LHCN-M2 (cell line): ENCODE results near the gene ZDHHC6. TPM values are rescaled to one million over a fixed set of nuclear protein-coding genes. Genes with fewer than 3 reads are reported as not detected.
A peak's percentile ranks its signal among the peaks of the same experiment; 100 is the strongest.
"Not testable (repeated sequence)": the region's sequence is repeated elsewhere in the genome, so short reads cannot be mapped to it uniquely, and the experiment has no call there.

Experiments
- DNase-seq: peaks from one replicate; pipeline ENCODE4 v3.0.0-alpha.2; 2012; ENCODE audit warnings: low read depth
- polyA plus RNA-seq: library from polyadenylated mRNA; unstranded; fragments of >200 nt; gene quantifications from one replicate; pipeline ENCODE4 v1.2.1, GENCODE V29; 2012; ENCODE audit warnings: missing spikeins
- total RNA-seq: library from RNA; depleted of rRNA; stranded (reverse); fragments of >200 nt; gene quantifications from 2 replicates; pipeline ENCODE4 v1.2.3, GENCODE V29; 2014; rRNA removed

ZDHHC6 gene
- total RNA-seq = 35.4 and 39.6 TPM in 2 replicates
- polyA plus RNA-seq = 13.3 TPM

DNA sequence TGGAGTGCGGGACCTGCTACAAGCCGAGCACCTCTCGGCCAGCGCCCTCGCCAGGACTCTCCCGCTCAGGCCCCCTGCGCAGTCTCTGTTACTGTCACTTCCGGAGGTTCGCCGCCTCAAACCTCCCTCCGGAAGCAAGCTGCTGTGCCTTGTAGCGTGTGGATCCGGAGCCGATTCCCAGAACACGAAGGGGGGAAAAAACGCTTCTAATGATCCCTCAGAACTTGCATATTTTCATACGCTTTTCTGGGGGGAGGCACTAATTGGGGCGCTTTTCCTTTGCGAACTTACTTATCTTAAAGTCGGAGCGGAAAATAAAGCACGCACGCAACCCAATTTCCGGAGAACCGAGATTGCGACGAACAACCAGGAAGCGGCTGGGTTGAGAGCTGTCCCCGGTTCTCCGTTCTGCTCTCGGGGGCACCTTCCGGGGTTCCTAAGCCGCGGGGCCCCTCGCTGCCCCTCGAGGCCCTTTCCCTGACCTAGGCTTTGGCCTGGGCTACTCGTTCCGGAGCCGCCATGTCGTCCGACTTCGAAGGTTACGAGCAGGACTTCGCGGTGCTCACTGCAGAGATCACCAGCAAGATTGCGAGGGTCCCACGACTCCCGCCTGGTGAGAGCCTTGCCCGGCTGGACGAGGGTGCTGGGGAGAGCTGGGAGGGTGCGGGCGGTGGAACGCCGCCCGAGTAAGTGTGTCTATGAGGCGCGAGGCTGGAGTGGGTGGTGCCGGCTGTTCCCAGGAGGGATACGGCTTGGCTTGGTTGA, at the start of gene ZDHHC6, which contains the start of gene VTI1A:
Gene ZDHHC6, minus strand, starts transcription at position 60 of the 765 bp plus-strand sequence. CDS start 1,478 bp downstream, outside the sequence.
Gene VTI1A, plus strand, starts transcription at position 361 of the 765 bp plus-strand sequence. Its CDS starts 159 bp downstream, at position 520.
- peak; percentile 78 for DNase-seq

GRCh38 chr10:112492736-112493135, 46.0 kb upstream of the ZDHHC6 start:
- DNase-seq = no peak

DNA sequence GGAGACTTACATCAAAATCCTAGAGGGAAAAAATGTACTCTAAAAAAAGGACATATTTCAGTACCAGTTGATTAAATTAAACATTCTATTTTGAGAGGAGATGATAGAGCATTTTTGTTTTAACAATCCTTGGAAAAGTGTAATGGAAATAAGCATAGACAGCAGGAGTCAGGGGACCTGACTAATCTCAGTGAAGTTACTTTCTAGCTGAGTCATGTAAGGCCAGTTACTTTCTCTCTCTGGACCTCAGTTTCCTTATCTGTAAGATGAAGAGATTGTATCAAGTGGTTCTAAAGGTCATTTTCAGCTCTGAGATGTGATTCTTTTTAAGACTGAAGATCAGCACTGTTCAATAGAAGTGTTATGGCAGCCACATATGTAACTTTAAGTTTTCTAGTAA, 44.4 kb upstream of the ZDHHC6 start:
- DNase-seq = no peak

DNA sequence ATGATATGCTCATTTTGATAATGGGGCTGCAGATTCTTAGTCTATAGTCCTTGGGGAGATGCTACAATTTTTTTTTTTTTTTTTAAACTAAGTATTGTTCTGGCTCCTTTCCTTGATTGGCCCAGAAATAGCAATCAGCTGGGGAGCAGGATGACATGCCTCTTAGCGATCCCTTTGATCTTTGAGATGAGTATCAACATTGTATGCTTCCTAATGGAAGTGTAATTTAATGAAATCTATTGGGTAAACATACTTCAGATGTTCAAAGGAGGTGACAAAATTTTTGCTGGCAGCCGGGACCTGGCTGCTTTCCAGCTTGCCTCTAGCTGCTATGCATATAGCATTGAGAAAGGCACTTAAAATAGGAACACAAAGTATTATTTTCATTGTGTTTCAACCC, 43.8 kb upstream of the ZDHHC6 start:
- DNase-seq = peak; percentile 10

DNA sequence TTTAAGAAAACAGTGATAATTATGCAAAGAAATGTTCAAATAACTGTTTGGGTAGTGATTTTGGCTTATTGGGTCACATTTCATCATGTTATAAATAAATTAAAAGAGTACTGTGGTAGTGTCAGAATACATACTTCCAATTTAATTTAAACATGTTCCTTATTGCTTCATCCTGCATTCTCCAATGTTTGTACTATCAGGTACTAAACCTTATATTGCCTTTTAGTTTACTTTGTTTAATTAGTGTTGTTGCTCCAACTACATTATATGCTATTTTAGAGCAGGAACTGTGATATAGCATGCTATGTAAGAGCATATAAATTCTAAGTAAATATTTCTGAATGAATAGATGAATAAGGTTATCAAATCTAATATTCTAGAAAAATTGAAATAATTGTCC, 41.2 kb upstream of the ZDHHC6 start:
- DNase-seq = no peak

DNA sequence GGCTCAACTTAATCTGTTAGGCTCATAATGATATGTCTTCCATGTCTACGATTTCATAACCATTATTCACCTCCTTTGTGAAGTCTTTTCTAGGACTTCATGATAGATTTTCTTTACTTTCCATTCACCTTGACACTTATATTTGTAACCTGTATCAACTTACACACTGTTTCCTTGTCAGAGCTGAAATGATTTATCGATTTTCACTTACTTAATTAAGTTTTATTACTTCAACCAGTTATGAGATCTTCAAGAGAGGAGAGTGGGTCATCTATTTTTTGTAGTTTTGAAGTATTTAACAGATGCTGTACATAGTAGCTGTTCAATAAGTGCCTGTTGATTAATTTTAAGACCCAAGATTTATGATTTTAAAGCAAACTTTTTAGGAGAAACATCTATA, 37.7 kb upstream of the ZDHHC6 start:
- DNase-seq = no peak

- no peak for DNase-seq
These were observed 34.9 kb upstream of the ZDHHC6 start for GRCh38 chr10:112481602-112482001.

DNA sequence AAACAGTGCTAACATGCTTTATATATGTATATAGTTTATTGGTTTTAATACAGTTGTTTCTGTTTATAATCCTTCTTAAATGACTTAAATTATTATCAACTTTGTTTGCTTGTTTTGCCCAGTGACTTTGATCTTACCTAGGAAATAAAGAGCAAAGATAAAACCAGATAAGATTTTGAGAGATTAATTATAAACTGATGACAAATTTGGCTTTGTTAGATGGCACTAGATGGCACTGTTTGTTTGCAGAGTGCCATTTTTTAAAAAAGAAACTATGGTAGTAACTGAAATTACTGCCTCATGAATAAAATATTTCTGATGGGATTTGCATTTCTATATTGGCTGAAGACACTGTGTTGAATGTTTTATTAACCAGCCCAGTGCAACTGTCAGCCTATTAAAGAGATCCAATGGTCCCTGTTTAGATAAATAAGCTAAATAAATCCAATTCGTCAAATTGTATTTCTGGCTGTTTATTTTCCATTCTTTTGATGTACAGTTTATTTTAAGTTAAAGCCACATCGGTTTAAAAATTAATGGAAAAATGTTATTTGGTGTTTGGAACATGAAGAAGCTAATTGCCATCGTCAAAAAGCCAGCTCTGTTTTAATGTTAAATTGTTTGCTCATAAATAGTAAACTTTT, 29.0 kb upstream of the ZDHHC6 start:
- peak; percentile 14 for DNase-seq

GRCh38 chr10:112471878-112472487, 25.3 kb upstream of the ZDHHC6 start:
- peak; percentile 58 for DNase-seq

- DNase-seq = no peak
These were observed 20.9 kb upstream of the ZDHHC6 start for GRCh38 chr10:112467541-112468075.

DNA sequence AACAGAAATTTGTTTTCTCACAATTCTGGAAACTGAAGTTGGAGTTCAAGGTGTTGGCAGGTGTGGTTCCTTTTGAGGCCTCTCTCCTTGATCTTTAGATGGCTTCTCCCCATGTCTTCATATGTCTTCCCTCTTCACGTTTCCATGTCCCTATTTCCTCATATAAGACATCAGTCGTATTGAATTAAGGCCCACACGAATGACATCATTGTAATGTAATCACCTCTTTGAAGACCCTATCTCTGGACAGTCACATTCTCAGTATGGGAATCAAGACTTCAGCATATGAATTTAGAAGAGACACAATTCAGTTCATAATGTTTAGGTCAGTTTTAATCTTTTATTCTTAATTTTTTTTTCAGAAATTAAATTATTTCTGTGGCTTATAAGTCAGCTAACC, 20.1 kb upstream of the ZDHHC6 start:
- DNase-seq = no peak

DNA sequence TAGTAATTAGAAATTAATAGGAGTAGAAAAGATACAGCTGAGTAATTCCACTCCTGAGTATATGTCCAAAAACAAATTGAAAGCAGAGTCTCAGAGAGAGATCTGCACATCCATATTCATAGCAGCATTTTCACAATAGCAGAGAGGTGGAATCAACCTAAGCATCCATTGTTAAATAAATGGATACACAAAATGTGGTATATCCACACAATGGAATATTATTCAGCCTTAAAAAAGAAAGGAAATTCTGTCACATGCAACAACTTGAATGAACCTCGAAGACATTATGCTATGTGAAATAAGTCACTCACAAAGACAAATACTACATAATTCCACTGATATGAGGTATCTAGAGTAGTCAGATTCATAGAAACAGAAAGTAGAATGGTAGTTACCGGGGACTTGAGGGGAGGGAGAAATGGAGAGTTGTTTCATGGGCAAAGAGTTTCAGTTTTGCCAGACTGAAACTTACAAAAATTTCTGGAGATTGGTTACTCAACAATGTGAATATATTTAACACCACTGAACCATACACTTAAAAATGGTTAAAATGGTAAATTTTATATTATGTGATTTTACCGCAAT, 18.7 kb upstream of the ZDHHC6 start:
- DNase-seq = no peak

DNA sequence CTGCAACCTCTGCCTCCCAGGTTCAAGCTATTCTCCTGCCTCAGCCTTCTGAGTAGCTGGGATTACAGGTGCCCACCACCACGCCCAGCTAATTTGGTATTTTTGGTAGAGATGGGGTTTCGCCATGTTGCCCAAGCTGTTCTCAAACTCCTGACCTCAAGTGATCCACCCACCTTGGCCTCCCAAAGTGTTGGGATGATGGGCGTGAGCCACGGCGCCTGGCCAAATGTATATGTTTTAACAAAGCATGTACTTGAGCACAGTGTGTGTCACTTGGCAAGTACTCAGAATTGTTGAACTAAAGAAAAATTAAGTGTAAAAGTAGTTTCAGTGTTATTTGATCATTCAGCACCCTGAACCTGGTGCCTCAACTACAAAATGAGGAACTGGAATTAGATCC, 17.4 kb upstream of the ZDHHC6 start:
- DNase-seq = not testable (repeated sequence)

DNA sequence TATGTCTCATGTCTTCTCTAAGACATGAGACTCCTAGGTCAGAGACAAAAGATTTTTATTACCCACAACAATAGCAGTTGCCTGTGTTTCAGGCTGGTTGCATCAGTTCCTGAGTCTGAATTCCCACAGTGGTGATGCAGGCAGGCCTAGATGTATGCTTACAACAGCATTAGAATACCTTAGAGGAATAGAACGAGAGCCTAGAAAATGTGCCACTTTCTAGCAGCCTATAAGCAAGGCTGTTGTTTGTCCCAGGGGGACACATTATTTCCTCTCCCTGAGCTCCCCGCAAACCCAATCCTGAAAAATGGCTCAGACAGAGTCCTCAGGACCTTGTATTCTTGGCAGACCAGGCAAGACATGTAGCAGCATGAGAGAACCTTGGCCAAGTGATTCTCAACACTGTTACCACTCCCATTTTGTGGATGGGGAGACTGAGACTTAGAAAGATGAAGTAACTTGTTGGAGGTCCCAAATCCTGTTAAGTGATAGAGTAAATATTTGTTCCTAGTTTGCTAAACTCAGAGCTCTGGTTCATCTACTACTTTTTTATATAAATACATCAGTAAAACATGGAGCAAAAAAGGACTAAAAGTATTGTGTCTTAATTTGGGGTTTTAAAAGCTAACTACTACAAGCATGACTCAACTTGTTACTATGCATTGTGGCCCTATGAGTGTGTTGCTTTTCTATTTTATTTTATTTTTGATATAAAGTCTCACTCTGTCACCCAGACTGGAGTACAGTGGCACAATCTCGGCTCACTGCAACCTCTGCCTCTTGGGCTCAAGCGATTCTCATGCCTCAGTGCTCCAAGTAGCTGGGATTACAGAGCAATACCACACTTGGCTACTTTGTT, 14.5 kb upstream of the ZDHHC6 start:
- peak; percentile 56 for DNase-seq

GRCh38 chr10:112460366-112460765, 13.7 kb upstream of the ZDHHC6 start:
- DNase-seq = no peak

DNA sequence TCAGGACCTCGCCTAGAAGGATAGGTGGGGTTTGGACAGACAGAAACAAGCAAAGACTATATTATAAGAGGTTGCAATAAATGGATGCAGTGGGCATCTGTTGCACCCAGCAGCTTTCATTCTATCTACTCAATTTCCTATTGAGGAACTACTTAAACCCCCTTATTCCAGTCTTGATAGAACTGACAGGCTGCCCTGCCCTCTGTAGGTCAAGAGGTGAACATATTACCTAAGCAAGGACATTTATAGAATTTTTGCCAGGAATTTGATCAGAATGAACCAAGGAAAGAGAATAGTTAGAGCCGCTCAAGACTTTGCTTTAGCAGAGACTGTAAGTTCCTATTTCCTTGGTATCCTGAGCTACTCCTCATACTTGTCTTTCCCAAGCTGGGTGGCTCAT, 9.8 kb upstream of the ZDHHC6 start:
- no peak for DNase-seq

DNA sequence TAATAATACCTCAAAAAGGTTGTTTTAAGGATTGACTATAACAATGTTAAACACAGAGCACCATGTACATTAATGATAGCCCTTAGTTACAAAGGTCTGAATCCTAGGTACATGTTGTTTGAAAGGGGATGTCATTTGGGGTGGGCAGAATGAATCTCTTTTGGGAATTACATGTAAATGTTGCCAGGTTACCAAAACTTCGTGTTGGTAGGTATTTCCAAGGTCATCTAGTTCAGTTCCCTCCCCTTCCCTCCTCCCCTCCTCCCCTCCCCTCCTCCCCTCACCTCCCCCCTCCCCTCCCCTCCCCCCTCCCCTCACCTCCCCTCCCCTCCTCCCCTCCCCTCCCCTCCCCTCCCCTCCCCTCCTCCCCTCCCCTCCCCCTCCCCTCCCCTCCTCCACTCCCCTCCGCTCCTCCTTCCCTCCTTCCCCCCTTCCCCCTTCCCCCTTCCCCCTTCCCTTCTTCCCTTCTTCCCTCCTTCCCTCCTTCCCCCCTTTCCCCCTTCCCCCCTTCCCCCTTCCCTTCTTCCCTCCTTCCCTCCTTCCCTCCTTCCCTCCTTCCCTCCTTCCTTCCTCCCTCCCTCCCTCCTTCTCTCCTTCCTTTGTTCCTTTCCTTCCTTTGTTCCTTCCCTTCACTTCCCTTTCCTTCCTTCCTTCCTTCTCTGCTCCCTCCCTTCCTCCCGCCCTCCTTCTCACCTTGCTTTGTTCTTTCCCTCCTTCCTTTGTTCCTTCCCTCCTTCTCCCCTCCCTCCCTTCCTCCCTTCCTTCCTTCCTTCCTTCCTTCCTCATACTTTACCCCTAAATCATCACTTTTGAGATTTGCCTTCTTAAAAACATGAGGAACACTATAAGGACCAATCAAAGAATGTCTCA, 8.4 kb upstream of the ZDHHC6 start:
- DNase-seq = no peak

DNA sequence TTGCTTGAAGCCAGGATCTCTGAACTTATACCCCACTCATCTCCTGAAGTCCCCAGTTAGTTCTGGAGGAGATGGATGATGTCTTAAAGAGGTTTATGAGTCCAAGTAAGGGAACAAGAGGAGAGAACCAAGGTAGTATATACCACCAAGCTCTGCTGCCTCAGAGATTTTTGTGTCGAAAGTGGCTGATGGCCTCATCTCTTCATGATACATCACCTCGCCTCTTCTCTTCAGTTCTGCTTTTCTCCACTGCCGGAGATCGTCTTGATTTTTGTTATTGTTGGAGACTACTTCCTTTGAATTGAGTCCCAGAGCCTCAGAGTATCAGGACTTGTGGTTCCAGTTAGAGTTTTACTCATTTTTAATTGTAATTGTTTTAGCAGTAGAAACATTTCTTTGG, 2.2 kb upstream of the ZDHHC6 start:
- DNase-seq = no peak

DNA sequence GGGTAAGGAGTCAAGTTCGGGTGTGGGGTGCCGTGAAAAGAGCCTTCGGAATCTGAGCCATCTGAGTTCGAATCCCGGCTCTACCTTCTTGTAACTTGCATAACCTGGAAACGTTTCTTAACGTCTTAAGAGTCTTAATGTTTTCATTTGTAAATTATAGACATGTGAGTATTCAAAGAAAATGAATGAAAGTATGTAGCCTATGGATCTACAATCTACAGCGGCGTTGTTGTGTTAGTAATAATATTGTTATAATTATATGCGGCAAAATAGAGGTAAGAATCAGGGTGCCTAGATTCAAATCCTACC, 860 bp upstream of the ZDHHC6 start:
- DNase-seq = no peak
